Measurements from ENCODE around the gene EFCAB14.
"Not testable (repeated sequence)": the region's sequence is repeated elsewhere in the genome, so short reads cannot be mapped to it uniquely, and the experiment has no call there.

The EFCAB14 gene

DNA sequence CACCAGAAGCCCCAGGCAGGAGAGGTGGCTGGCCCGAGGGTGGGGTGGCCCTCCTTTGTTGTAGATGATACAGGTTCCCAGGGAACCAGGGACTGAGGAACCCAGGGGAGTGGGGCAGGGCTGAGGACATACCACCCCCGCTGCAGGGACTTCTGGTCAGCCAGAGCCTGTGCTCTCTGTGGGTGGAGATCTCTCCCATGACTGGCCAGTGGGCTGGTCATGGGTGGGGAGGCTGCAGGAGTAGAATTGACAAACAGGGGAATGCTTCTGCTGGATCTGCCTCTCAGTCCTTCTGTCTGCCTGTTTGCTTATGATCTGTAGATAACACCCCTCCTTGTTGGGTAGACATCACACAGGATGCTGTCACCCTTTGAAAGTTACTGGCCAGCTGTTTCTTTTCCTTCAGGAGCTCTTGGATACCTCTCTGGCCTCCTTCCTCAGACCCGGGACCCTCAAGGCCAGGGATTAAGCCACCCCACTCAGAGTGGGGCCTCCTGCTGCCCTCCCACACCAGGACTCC lies 2.8 kb upstream of the EFCAB14 start:
- no peak for DNase-seq

DNA sequence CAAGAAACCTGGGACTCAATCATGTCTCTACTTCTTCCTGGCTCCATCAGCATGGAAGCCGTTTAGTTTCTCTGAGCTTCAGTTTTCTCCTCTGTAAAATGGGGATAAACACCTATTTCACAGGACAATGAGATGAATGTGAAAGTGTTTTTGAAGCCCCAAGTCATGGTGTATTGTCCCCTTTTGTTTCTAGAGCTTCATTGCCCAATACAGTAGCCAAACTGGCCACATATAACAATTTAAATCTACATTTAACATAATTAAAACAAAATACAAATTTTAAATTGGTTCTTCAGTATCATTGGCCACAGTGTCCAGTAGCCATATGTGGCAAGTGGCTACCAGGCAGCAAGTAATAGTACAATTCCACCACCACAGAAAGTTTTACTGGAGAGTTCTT lies 2.3 kb upstream of the EFCAB14 start:
- DNase-seq: no peak

DNA sequence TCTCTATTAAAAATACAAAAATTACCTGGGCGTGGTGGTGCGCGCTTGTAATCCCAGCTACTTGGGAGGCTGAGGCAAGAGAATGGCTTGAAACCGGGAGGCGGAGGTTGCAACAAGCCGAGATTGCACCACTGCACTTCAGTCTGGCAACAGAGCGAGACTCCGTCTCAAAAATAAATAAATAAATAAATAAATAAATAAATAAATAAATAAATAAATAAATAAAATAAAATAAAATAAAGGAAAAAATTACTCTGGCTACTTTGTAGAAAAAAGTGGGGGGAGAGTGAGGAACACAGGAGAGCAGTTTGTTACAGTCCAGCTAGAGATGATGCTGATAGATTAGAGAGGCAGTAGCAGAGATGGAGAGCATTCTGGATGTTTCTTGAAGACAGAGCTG lies 1.4 kb upstream of the EFCAB14 start:
- DNase-seq: not testable (repeated sequence)

DNA sequence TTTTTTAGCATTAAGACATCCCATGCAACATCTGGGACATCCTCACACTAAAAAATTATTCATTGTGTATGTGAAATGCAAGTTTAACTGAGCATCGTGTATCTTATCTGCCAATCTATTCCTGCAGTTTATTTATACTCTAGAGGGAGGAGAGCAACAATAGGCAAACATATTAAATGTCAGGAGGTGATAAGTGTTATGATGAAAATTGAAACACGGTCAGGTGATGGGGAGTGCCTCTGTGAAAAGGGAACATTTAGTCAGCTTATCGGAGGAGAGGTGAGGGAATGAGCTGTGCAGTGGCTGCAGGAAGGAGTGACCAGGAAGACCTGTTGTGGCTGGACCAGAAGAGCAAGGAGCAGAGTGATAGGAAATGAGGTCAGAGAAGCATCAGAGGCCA lies 775 bp upstream of the EFCAB14 start:
- DNase-seq: no peak

DNA sequence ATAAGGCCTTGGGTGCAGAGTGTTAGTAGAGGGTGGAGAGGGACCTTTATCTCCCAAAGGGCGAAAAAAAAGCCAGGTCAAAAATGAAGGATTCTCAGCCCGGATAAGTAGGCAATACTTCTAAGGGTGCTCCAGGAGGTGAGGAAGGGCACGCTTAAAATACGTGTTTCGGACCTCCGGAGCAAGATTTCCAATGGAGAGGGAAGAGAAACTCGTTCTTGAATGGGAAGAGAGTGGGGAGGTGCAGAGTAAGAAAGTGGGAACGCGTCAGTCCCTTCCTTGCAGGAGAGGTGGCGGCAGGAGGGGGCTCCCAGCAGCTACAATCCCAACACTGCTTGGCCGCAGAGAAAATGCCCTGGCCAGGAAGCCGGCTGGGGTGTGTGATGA lies 581 bp downstream of the EFCAB14 start:
- DNase-seq: no peak

DNA sequence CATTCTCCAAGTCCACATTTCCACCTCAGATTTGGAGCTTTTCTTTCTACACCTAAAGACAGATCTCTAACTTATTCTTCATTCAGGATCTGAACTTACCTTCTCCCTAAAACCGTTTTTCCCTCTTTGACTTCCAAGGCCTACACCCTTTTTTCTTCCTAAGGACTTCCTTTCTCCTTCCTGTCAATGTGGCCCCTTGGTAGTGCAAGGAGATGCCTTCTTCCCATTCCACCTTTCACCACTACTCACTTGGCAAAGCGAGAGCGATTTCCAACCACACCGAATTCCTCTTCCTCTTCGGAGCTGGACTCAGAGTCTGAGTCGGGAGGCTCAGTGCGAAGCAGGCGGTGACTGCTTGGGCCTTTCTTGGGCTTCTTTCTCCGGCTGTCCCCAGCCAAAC lies 1.3 kb downstream of the EFCAB14 start:
- no peak for DNase-seq

DNA sequence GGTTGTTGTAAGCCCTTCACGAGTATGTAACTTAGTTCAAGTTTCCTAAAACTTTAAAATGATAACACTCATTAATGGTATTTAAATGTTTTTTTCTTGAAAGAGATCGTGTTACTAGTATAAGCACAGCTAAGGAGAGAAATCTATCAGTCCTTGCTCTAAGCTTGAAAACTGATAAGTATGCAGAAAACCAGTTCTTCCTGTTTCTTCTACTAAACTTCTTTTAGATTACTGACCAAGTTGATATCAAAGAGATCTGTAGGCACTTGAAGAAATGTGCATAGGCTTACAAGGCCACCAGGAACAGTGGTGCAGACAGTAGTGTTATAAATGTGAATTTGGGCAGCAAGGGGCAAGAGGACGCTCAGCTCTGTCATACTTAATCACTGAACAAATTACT lies 3.9 kb downstream of the EFCAB14 start:
- DNase-seq: no peak

DNA sequence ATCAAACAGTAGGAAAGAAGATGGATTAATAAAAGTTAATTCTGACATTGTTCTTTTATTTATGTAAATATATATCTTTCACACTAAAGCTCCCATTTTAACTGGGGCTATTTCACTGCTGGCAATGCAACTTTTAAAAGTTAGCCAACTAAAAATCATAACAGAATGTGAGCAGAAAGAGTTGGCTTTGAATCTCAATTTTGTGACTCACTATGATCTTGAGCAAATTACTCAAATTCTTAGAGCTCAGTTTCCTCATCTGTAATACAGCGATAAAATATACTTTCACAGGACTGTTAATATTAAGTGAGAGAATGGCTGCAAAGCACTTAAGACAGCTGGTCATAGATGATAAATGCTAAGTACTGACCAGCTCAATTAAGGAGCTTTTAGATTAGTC lies 10.8 kb downstream of the EFCAB14 start:
- DNase-seq: no peak

DNA sequence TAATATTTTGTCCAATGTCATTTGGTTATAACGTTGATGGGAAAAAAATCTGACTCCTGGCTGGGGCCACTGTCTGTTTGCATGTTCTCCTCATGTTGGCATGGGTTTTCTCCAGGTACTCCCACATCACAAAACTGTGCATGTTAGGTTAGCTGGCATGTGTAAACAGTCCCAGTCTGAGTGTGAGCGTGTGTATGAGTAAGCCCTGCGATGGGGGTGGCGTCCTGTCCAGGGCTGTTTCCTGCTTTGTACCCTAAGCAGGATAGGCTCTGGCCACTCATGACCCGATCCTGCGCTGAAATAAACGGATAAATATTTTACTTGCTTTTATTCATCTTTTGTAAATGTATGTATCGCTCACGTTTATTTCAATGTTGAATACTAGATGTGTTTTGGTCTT lies 13.5 kb downstream of the EFCAB14 start:
- no peak for DNase-seq

DNA sequence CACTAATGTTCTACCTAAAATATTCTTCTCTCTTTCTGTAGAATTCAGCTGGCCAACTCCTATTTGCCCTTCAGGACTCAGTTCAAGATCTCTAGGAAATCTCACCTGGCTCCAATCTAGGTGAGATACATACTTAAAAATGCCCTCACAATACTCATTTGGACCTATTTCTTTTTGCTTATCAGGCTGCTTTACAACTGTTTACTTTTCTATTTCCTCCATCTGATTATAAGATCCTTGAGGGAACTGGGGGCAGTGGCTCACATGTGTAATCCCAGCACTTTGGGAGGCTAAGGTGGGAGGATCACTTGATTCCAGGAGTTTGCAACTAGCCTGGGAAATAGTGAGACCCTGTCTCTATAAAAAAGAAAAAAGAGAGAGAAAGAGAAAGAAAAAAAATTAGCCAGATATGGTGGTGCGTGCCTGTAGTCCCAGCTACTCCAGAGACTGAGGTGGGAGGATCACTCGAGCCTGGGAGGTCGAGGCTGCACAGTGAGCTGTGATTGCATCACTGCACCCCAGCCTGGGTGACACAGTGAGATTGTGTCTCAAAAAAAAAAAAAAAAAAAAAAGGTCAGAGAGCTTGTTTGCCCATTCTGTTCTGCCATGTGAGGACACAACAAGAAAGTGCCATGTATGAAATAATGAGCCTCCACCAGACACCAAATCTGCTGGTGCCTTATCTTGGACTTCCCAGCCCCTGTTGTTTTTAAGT lies 14.8 kb downstream of the EFCAB14 start:
- no peak for DNase-seq

DNA sequence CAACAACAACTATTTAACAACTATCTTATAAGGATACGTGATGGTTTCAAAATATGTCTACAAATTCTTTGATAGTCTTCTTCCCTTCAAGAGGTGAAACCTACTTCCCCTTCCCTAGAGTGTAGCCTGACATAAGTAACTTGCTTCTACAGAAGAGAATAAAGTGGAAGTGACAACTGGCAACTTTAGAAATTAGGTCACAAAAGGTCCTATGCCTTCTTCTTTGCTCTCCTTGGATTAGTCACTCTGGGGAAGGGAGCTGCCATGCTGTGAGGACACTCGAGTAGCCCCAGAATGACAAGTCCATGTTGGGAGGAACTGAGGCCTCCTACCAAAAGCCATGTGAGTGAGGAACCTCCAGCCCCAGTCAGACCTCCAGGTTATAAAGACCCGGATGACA lies 19.2 kb downstream of the EFCAB14 start:
- no peak for DNase-seq

DNA sequence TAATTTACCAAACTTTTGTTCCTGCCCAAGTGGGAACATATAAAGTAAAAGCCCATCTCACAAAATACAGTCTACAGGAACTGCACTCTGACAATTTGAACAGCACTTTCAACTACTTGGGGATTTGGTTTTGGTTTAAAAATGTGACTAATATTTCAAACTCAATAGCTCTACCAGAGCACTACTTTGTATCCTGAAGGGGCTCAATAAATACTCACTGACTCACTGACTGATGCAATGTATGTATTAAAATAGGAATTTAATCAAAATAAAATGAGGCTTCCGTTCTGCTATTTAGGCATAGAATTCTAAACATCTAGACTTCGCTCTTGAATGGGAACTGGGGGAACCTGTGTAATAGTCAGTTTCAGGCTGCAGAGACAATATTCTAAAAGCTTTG lies 21.9 kb downstream of the EFCAB14 start:
- no peak for DNase-seq

DNA sequence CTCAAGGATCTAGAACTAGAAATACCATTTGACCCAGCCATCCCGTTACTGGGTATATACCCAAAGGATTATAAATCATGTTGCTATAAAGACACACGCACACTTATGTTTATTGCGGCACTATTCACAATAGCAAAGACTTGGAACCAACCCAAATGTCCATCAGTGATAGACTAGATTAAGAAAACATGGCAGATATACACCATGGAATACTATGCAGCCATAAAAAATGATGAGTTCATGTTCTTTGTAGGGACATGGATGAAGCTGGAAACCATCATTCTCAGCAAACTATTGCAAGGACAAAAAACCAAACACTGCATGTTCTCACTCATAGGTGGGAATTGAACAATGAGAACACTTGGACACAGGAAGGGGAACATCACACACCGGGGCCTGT lies 24.2 kb downstream of the EFCAB14 start:
- DNase-seq: not testable (repeated sequence)

DNA sequence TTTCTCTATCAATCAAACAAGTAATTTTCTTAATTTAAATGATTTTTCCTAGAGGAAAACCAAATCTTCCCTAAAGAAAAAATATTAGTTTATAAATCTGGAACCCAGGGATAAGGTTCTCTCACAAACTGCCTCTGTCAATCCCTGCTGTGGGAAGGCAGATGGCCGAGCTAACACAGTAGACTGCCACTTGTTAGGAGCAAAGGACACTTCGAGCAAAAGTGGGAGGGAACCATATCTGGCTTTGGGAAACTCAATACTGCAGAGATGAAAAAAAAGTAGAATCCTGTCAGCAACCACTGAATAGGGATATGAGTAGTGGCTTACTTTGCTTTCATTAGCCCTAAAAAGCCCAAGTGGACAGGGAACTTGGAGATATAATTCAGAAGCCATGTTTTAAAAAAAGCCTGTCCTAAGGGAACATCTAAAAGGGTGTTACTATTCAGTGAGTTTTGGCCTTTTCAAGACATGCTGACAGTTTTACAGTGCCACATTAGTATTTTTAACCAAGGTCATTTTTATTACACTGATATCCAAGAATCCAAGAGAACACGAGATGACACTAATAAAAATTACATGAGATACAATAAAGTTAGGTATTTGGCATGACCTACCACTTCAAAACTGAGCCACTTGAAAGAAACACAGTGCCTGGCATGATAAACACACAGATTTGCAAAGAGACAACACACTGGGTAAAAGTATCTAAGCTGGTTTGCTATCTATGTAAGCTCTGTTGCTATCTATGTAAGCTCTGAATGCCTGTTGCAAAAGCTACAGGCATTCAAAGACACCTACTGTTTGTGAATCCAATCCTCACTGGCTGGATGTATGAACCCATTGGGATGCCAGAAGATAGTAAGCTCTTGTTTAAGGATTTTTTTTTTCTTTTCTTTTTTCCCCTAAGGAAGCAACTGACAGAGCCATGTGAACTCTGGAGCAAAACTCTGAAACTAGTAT lies 25.8 kb downstream of the EFCAB14 start:
- DNase-seq: no peak

DNA sequence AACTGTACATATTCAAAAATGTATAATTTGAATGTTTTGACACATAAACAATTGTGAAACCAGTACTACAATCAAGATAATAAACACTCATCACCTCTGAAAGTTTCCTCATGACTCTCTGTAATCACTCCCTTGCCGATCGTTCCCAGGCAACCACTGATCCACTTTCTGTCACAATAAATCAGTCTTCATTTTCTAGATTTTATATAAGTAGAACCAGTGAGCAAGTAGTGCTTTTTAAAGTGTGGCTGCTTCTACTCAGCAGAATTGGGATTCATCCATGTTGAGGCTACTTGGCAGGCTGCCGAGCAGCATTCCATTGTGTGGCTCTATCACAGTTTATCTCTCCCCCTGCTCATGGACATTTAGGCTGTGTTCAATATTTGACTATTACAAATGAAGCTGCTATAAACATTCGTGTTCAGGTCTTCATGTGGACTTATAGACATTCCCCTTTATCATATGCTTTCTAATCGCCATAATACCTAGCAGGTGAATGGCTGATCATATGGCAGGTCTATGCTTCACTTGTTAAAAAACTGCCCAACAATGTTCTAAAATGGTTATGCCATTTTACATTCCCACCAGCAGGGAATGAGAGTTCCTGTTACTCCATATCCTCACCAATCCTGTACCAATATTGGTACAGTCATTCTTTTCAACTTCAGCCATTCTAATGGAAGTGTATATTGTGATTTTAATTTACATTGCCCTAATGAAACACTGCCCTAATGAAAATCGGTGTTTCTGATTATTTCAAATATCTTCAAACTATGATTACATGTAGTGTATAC lies 26.7 kb downstream of the EFCAB14 start:
- no peak for DNase-seq

DNA sequence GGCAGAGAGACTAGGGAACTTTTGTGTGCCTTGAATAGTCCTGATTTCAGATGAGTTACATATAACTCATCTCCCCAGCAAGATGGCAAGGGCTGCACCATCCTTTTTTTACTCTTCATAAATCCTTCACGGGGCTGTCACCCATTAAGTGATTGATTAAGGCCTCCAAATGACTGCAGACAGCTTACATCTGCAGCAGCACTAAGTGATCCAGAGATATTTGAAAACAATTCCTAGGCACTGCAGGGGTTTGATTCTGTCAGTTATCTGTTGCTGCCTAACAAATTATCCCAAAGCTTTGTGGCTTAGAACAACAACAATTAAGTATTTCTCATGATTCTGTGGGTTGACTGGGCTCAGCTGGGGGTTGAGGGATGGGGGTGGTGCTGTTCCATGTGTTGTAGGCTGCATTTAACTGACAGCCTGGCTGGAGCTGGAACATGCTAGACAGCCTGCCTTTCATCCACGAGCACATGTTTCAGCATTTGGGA lies 27.9 kb downstream of the EFCAB14 start:
- no peak for DNase-seq

DNA sequence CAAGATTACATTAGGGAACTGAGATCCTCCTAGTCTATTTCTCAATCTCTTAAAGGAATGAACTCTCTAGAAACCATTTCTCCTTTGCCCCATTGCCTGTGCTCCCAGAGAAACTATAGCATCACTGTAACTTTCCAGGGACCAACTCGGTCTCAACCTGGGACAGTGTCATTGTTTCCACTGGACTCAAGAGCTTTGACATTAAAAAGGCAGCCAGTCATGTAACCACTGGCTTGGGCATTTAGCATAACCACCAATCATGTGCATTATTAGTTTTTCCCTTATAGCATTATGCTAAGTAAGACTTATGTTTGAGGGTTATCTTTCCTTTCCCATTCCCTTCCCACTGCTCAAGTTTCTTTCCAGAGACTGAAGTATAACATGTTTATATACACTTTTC lies 29.0 kb downstream of the EFCAB14 start:
- no peak for DNase-seq

DNA sequence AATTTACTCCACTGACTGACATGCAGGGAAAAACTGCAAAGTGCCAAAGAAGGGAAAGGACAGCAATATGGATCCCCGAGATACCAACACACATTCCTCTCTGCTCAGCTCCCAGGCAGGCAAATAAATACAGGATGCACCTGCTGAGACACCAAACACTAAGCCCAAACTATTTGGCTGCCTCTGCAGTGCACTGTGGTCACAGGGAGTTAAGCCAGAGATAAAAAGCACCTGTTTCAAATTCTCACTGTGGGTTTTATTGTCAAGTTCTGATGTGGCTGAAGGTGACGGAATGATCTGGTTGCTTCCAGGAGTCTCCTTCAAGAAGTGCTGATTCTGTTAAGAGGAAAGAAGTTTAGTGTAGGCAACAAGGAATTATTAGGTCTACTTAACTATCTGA lies 29.6 kb downstream of the EFCAB14 start:
- DNase-seq: no peak

DNA sequence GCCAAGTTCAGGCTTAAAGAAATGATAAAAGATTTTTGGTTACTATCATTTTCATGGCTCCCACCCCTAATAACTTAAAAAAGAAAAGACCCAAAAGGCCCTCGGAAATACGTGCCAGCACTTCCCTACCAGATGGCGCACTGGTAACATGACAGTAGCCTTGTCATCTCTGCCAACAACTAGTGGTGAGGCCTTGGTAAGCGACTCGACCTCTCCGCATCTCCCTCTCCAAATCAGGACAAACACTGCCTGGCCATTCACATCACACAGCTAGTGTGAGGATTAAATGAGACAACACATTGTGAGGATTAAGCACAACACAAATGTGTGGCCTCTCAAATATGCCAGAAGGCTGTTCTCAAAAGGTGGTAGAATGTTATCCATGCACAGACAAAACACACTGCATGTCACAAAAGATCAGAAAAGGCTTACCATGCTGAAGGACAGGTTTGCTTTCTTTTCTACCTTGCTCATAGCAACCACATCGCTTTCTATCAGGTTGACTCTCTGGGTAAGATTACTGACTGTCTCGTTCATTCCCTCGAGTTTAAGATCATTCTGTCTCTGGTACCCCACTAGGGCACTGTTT lies 30.9 kb downstream of the EFCAB14 start:
- DNase-seq: no peak

DNA sequence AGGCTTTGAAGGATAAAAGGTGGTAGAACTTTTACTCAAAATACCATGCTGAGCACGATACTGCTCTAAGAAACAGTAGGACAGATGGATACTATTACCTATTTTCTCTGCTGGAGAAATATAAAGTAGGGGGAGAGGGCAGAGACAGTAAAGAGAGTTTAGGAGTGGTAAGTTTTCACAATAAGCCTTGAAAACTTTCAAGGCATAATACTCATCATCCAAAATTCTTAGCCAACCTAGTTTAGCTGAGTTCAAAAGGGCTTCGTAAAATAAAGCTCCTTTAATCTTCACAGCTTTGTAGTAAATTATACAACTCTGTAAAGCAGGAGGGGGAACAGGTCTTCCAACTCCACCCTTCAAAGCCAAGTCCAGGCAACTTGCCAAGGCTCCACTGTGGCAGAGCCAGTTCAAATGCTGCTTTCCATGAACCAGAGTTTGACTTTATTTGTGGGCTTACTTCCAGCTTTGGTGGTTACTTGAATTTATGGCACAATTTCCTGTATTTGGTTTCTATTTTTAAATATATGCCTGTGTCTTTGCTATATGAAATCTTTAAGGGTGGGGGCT lies 31.7 kb downstream of the EFCAB14 start:
- DNase-seq: no peak

DNA sequence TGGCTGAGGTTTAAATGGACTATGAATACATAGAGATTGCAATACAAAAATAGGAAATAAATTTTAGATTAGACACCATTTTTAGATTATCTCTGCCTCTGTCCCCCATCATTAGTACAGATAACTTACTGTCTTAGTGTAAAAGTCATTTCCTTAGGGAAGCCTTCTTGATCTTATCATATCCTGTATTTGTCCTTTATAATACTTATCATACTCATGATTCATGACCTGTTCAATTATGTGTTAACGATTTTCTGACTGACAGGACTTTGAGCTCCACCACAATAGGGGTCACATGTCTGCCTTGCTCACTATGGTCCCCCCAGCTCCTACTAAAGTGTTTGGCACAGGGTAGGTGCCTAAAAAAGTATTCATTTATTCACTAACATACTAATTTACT lies 32.7 kb downstream of the EFCAB14 start:
- DNase-seq: no peak

DNA sequence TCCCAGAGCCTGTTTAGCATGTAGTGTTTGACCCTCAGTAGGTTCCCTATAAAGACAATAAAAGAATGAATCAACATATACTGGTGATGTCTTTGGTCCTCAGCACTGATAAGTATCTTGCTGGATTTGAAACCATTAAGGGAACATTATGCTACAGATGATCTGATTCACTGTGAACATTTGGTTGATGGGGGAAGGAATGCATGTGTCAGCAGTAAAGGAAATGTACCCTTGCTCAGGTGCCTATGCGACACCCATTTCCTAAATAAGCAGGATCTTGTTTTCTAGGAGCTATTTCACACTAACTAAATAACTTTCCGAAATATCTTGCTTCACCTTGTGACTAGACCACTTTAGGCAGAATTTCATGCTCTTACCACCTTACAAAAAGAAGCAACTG lies 34.2 kb downstream of the EFCAB14 start:
- no peak for DNase-seq
